ENCODE data around the gene CLEC7A. TPM values are rescaled to one million over a fixed set of nuclear protein-coding genes. Genes with fewer than 3 reads are reported as not detected.

CLEC7A gene
- total and polyA plus RNA-seq, 9 of the 15 experiments (the other 6 are each of a cell fraction or from before 2014, with no cell fraction given): 0.16 TPM; not detected in 8

DNA sequence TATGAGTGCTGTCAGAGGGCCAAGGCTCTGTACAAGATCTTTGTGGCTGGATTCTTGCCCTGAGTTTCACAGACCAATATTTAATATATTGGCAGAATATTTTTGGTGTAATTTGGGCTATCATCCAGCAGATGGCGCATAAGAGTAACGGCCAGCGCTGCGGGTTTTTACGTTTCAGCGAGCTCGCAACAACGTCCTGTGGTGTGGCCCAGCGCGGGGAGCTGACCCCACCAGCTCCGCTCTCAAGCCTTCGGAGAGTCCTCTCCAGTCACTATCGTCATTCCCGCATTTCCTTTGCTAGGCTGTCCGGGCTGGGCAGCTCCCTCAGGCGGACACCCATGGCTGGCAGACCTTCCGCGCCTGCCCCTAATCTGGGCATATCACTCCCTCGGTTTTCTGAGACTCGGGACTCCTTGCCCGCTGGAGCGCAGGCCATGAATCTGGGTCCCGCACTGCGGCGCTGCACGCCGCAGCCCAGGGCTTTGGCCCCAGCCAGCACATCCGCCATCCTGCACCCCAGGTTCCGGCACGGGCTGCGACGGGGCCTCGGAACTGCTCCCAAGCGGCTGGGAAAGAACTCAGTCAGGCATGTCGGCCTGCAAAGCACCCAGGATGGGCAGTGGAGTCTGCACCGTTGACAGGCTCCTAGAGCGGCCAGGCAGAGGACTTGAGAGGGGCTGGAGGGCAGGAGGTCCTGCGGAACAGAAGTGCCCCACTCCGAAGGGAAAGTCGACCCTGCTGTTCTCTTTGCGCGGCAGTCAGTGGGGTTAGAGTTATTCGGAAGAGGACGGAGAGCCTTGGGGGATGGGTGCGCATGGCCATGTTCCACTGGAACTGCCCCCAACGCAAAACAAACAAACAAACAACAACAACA is 23.5 kb upstream of the CLEC7A start (continued):
- TF ChIP-seq, protein P1, sequence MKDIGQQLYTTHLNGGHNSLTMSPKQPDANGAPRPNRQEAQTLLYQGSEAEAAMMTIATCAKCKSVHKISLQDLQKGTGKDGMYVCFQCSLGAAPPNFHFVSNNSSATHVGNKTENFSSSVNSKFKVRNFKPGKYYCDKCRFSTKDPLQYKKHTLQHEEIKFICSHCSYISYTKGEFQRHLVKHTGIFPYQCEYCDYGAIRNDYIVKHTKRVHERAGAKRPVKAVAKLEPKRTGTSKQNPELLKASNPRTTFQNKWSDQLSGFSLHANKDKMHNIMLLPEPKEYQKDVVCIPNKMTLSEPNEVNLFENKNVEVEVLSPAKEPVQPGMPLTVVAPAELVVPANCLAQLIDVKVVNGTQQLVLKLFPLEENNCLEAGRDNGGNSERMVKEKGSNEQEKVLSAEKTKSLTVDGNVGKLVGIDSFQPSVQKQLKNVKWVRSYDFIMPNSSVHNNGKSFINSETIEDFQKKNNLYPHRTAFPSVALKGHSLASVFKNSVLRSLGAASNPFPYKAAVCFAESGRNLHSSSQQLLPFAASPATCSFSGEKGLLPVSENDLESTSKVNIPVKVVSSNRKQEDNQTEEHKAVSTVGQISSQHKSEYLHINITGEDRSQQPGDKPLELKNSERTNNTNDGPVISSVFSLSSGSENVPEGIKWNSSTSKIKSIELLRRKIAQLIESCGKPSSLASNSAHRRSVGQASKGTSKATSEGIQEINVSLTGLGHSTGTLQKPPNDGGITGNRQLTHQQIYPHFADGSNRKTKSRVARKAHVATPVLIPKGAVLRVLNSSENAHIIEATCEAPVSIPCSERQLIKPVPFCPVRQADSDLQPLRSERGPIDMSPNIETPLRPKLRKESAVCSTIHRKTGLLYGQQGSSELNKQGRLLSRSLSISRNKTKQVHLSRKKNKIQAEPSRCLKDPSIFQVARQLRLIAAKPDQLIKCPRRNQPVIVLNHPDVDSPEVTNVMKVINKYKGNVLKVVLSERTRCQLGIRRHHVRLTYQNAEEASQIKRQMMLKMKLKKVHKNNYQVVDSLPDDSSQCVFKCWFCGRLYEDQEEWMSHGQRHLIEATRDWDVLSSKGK (CRISPR knock-in tag; IDR thresholded peaks at IDR 0.05): no peak
- TF ChIP-seq, protein P2, sequence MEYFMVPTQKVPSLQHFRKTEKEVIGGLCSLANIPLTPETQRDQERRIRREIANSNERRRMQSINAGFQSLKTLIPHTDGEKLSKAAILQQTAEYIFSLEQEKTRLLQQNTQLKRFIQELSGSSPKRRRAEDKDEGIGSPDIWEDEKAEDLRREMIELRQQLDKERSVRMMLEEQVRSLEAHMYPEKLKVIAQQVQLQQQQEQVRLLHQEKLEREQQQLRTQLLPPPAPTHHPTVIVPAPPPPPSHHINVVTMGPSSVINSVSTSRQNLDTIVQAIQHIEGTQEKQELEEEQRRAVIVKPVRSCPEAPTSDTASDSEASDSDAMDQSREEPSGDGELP (CRISPR knock-in tag; IDR thresholded peaks at IDR 0.05; ENCODE audit: borderline replicate concordance): no peak
- TF ChIP-seq RAD21 (CRISPR knock-in tag; conservative IDR thresholded peaks at IDR 0.05 in 1 of 2, IDR thresholded peaks at IDR 0.05 in 1 of 2): peak; percentile 44 to 61
- TF ChIP-seq TAF7 (tag; IDR thresholded peaks at IDR 0.05): no peak
- no peak for TF ChIP-seq ZNF224 (CRISPR knock-in tag; IDR thresholded peaks at IDR 0.05)
- TF ChIP-seq, protein P3, sequence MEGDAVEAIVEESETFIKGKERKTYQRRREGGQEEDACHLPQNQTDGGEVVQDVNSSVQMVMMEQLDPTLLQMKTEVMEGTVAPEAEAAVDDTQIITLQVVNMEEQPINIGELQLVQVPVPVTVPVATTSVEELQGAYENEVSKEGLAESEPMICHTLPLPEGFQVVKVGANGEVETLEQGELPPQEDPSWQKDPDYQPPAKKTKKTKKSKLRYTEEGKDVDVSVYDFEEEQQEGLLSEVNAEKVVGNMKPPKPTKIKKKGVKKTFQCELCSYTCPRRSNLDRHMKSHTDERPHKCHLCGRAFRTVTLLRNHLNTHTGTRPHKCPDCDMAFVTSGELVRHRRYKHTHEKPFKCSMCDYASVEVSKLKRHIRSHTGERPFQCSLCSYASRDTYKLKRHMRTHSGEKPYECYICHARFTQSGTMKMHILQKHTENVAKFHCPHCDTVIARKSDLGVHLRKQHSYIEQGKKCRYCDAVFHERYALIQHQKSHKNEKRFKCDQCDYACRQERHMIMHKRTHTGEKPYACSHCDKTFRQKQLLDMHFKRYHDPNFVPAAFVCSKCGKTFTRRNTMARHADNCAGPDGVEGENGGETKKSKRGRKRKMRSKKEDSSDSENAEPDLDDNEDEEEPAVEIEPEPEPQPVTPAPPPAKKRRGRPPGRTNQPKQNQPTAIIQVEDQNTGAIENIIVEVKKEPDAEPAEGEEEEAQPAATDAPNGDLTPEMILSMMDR (IDR thresholded peaks at IDR 0.05 in 2 of 3, conservative IDR thresholded peaks at IDR 0.05 in 1 of 3; ENCODE audit: insufficient read depth in 2 of 3, low read depth in 1 of 3, low read length in 3 of 3): peak; percentile 55 to 58 (median 55); a peak in 5 of 6 replicates
- TF ChIP-seq, protein P4, sequence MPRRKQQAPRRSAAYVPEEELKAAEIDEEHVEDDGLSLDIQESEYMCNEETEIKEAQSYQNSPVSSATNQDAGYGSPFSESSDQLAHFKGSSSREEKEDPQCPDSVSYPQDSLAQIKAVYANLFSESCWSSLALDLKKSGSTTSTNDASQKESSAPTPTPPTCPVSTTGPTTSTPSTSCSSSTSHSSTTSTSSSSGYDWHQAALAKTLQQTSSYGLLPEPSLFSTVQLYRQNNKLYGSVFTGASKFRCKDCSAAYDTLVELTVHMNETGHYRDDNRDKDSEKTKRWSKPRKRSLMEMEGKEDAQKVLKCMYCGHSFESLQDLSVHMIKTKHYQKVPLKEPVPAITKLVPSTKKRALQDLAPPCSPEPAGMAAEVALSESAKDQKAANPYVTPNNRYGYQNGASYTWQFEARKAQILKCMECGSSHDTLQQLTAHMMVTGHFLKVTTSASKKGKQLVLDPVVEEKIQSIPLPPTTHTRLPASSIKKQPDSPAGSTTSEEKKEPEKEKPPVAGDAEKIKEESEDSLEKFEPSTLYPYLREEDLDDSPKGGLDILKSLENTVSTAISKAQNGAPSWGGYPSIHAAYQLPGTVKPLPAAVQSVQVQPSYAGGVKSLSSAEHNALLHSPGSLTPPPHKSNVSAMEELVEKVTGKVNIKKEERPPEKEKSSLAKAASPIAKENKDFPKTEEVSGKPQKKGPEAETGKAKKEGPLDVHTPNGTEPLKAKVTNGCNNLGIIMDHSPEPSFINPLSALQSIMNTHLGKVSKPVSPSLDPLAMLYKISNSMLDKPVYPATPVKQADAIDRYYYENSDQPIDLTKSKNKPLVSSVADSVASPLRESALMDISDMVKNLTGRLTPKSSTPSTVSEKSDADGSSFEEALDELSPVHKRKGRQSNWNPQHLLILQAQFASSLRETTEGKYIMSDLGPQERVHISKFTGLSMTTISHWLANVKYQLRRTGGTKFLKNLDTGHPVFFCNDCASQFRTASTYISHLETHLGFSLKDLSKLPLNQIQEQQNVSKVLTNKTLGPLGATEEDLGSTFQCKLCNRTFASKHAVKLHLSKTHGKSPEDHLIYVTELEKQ (CRISPR knock-in tag; IDR thresholded peaks at IDR 0.05): no peak
- no peak for TF ChIP-seq XRCC4 (IDR thresholded peaks at IDR 0.05; ENCODE audit: extremely low read depth, insufficient read depth, insufficient read length)
- peak; percentile 34 for TF ChIP-seq SMC3 (conservative IDR thresholded peaks at IDR 0.05; ENCODE audit: insufficient read depth, low read depth, low read length)
- no peak for TF ChIP-seq EP300 (IDR thresholded peaks at IDR 0.05; ENCODE audit: low read length)

All from K562 (cell line).